GM12864 (cell line): ENCODE measurements around the gene GFI1.

Source experiments
- DNase-seq: peaks from one replicate; pipeline ENCODE4 v3.0.0-alpha.2; 2011; ENCODE audit warnings: low read depth
- H3K4me3 ChIP-seq: 2 replicates; pipeline ENCODE4 v1.5.1; 2011; ENCODE audit warnings: mild to moderate bottlenecking, low read depth, low read length, control low read depth
- CTCF ChIP-seq: IDR thresholded peaks from 2 replicates; pipeline ENCODE4 v1.5.1; 2011; ENCODE audit warnings: low read depth, mild to moderate bottlenecking, moderate library complexity, low read length, control low read depth, inconsistent platforms; ENCODE audit errors: missing control alignments

Gene GFI1

DNA sequence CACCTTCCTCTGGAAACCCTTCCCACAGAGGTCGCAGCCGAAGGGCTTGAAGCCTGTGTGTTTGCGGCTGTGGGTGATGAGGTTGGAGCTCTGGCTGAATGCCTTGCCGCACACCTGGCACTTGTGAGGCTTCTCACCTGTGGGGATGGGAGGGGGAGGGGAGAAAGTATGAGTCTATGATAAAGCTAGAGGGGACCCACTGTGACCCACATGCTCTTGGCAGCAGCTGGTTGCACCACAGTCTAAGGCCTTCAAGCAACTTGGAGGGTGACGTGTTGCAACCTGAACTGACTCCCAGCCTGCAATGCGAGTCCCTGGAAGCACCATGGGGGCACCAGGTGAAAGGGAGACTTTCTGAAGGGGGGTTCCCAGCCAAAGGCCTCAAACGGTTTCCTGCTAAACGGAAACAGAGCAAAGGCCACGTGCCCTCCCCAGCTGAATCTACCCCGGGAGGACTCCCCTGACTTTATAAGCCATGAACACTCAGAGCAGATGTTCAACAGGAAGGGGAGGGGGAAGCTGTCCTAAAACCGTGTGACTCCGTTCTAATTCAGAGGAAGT is 10.6 kb downstream of the GFI1 start:
- TF ChIP-seq CTCF = no peak
- H3K4me3 ChIP-seq = no peak overlapping the region
- DNase-seq = no peak

- no peak for DNase-seq
- H3K4me3 ChIP-seq = no peak overlapping the region
- TF ChIP-seq CTCF = no peak
Measured at GRCh38 chr1:92475029-92475428, 11.7 kb downstream of the GFI1 start.

DNA sequence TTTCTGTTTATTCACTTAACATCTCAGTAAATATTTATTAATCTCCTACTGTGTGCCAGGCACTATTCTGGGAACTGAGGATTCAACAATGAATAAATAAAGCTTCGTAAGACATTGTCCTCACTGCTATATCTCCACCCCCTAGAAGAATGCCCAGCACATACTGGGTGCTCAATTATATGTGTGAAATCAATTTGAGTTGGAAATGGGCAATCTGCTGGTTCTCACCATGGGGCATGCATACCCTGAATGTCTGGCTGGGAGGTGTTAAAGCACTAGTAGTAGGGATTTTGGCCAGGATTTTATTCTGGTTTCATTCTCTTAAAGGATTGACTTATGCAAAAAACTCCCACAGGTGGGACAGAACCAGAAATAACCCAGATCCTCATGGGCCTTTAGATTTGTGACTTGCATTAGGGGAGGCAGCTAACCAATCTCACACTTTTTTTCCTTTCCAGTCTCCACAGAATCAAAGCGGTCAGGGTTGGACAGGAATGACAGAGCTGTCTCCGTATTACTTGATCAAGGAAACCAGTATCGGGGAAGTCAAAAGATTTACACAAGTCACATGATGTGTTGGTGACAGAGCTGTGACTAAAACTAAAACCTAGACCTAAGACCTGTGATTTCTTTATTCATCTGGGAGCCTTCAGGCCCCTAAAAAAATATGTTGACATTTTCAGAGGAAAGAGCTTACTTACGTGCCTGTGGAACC is 12.8 kb downstream of the GFI1 start:
- TF ChIP-seq CTCF = no peak
- H3K4me3 ChIP-seq = no peak overlapping the region
- DNase-seq = no peak

- no peak for TF ChIP-seq CTCF
- no peak overlapping the region for H3K4me3 ChIP-seq
- DNase-seq = no peak
Measured at GRCh38 chr1:92470216-92470615, 16.5 kb downstream of the GFI1 start.

- H3K4me3 ChIP-seq = no peak overlapping the region
- TF ChIP-seq CTCF = no peak
- DNase-seq = no peak
Measured at GRCh38 chr1:92466683-92467352, 19.9 kb downstream of the GFI1 start.

DNA sequence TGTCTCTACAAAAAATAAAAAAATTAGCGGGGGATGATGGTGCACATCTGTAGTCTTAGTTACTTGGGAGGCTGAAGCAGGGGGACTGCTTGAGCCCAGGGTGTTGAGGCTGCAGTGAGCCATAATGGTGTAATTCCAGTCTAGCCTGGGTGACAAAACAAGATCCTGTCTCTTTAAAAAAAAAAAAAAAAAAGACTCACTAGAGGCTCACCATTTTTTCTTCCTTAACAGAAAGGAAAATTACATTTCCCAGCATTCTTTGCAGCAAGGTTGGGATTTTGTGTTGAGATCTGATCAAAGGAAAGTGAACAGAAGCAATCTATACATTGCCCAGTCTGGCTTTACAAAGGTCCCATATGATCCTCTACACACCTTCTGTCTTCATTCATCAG is 21.5 kb downstream of the GFI1 start:
- H3K4me3 ChIP-seq = no peak overlapping the region
- DNase-seq = no peak
- TF ChIP-seq CTCF = no peak
